GM12872 (cell line): ENCODE data around the gene FAM171A2.
A peak's percentile ranks its signal among the peaks of the same experiment; 100 is the strongest.

Source experiments
- CTCF ChIP-seq: IDR thresholded peaks from 3 replicates; pipeline ENCODE4 v1.5.1; 2011; ENCODE audit warnings: low read depth, mild to moderate bottlenecking, low read length, moderate library complexity; ENCODE audit not compliant: insufficient read depth

FAM171A2 gene

GRCh38 chr17:44354582-44355561 is 8.8 kb downstream of the FAM171A2 start:
- peak; percentile 61 for TF ChIP-seq CTCF

GRCh38 chr17:44353672-44354331 is 9.9 kb downstream of the FAM171A2 start:
- no peak for TF ChIP-seq CTCF

- TF ChIP-seq CTCF: no peak
Measured at GRCh38 chr17:44352828-44353671, 10.6 kb downstream of the FAM171A2 start.

GRCh38 chr17:44351961-44352827 is 11.5 kb downstream of the FAM171A2 start:
- no peak for TF ChIP-seq CTCF

DNA sequence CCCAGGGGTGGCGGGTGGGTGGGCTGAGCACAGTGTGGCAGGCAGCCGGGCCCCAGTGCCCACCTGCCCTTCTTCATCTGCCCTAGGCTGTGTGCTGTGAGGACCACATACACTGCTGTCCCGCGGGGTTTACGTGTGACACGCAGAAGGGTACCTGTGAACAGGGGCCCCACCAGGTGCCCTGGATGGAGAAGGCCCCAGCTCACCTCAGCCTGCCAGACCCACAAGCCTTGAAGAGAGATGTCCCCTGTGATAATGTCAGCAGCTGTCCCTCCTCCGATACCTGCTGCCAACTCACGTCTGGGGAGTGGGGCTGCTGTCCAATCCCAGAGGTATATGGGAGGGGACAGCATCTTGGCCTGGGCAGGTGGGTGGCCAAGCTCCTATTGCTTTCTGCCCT is 12.2 kb downstream of the FAM171A2 start:
- no peak for TF ChIP-seq CTCF

DNA sequence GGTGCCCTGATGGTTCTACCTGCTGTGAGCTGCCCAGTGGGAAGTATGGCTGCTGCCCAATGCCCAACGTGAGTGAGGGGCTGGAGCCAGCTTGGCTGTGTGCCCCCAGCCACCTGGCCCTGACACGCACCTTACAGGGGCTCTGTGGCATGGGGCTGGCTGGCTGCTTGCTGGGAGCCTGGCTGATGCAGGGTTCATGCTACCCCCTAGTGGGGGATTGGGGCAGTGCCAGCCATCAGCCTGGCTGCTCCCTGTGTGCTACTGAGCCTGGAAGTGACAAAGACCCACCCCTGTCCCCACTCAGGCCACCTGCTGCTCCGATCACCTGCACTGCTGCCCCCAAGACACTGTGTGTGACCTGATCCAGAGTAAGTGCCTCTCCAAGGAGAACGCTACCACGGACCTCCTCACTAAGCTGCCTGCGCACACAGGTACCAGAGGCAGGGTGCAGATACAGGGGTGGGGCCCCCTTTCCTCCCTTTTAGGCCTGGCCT is 12.9 kb downstream of the FAM171A2 start:
- TF ChIP-seq CTCF: peak; percentile 98
